SK-N-SH (cell line): Measurements from ENCODE around the gene SH3GLB2. TPM values are rescaled to one million over a fixed set of nuclear protein-coding genes. Genes with fewer than 3 reads are reported as not detected.

ENCODE experiments used
- CTCF ChIA-PET: fragments of 300-600, 350-600 bp; formaldehyde crosslinking; extraction: SDS; loops from one replicate; lab custom pipeline; 2021; lab: Yijun Ruan, JAX
- POLR2A ChIA-PET: fragments of 350-600 bp; sonication (Branson Sonifier 250); formaldehyde crosslinking; extraction: SDS; loops from one replicate; lab custom pipeline; 2020; ENCODE audit warnings: antibody characterized with exemption, inconsistent platforms; lab: Yijun Ruan, JAX
- DNase-seq: peaks from one replicate; pipeline ENCODE4 v3.0.0; 2012
- H2AFZ ChIP-seq: fragments of 200-600 bp; sonication (generic); 2 replicates; pipeline ENCODE4 v1.8.1; 2016; ENCODE audit warnings: antibody characterized with exemption, mild to moderate bottlenecking, low read depth
- H3F3A ChIP-seq: fragments of 200-600 bp; sonication (generic); replicated peaks from 2 replicates; pipeline ENCODE3; 2016; ENCODE audit warnings: antibody characterized with exemption, mild to moderate bottlenecking; ENCODE audit not compliant: insufficient read depth
- H3K27ac ChIP-seq, 2 experiments: fragments of 200-500 bp in 1 of 2; fragments of 200-600 bp in 1 of 2; sonication (Bioruptor generic) in 1 of 2; sonication (generic), shearing (Covaris generic) in 1 of 2; 2 replicates each; pipeline versions ENCODE4 v1.5.1 to v1.6.1; 2014 to 2016; ENCODE audit warnings: low read depth in 2 of 2, inconsistent platforms in 1 of 2, low read length in 1 of 2, mild to moderate bottlenecking in 1 of 2, mixed read lengths in 1 of 2
- H3K27me3 ChIP-seq: fragments of 200-600 bp; sonication (generic), shearing (Covaris generic); 2 replicates; pipeline ENCODE4 v1.6.1; 2016; ENCODE audit warnings: mixed run types; ENCODE audit not compliant: insufficient read depth
- H3K36me3 ChIP-seq, 2 experiments: fragments of 200-500 bp in 1 of 2; fragments of 200-600 bp in 1 of 2; sonication (Bioruptor generic) in 1 of 2; sonication (generic) in 1 of 2; replicated peaks in 1 of 2; 2 replicates each; pipeline versions ENCODE3 to v1.5.1; 2014 to 2016; ENCODE audit warnings: low read length in 1 of 2, mild to moderate bottlenecking in 1 of 2; ENCODE audit not compliant: insufficient read depth in 2 of 2, control insufficient read depth in 1 of 2
- H3K4me1 ChIP-seq, 2 experiments: fragments of 200-500 bp in 1 of 2; fragments of 200-600 bp in 1 of 2; sonication (Bioruptor generic) in 1 of 2; sonication (generic), shearing (Covaris generic) in 1 of 2; 2 replicates each; pipeline versions ENCODE4 v1.5.1 to v1.6.1; 2014 to 2016; ENCODE audit warnings: low read depth in 1 of 2, low read length in 1 of 2, mixed run types in 1 of 2; ENCODE audit not compliant: insufficient read depth in 2 of 2, control insufficient read depth in 1 of 2
- H3K4me2 ChIP-seq: fragments of 200-600 bp; sonication (generic), shearing (Covaris generic); 2 replicates; pipeline ENCODE4 v1.6.1; 2017; ENCODE audit warnings: mixed run types
- H3K4me3 ChIP-seq, 2 experiments: fragments of 200-500 bp in 1 of 2; fragments of 200-600 bp in 1 of 2; sonication (Bioruptor generic) in 1 of 2; sonication (generic), shearing (Covaris generic) in 1 of 2; 2 replicates each; pipeline versions ENCODE4 v1.5.1 to v1.8.1; 2014 to 2016; ENCODE audit warnings: low read depth in 2 of 2, inconsistent platforms in 1 of 2, low read length in 1 of 2, mild to moderate bottlenecking in 1 of 2, mixed read lengths in 1 of 2, moderate library complexity in 1 of 2
- H3K79me2 ChIP-seq: fragments of 200-600 bp; sonication (generic); 2 replicates; pipeline ENCODE4 v1.8.1; 2017; ENCODE audit warnings: mild to moderate bottlenecking; ENCODE audit not compliant: insufficient read depth
- H3K9ac ChIP-seq: fragments of 200-600 bp; sonication (generic); 2 replicates; pipeline ENCODE4 v1.6.1; 2017; ENCODE audit warnings: mixed run types
- H3K9me2 ChIP-seq: fragments of 200-600 bp; sonication (generic); 2 replicates; pipeline ENCODE4 v1.6.1; 2017; ENCODE audit warnings: mixed run types
- H3K9me3 ChIP-seq: fragments of 200-600 bp; sonication (generic); 2 replicates; pipeline ENCODE4 v1.6.1; 2017; ENCODE audit warnings: mixed run types, mild to moderate bottlenecking, moderate library complexity
- H4K20me1 ChIP-seq: fragments of 200-600 bp; sonication (generic); 2 replicates; pipeline ENCODE4 v1.6.1; 2017; ENCODE audit warnings: mild to moderate bottlenecking, mixed run types; ENCODE audit not compliant: insufficient read depth
- EZH2phosphoT487 ChIP-seq: fragments of 200-600 bp; sonication (generic); IDR thresholded peaks from 2 replicates; pipeline ENCODE4 v1.6.1; 2017; ENCODE audit warnings: low read depth, mixed run types, mild to moderate bottlenecking, antibody characterized with exemption, moderate library complexity, borderline replicate concordance
- FOSL2 ChIP-seq: IDR thresholded peaks from 2 replicates; pipeline ENCODE4 v1.4.0; 2012; ENCODE audit warnings: low read depth, mild to moderate bottlenecking, moderate library complexity, borderline replicate concordance
- GABPA ChIP-seq: IDR thresholded peaks from 2 replicates; pipeline ENCODE4 v1.4.0; 2012; ENCODE audit warnings: low read depth, mild to moderate bottlenecking
- GATA2 ChIP-seq: sonication (generic); formaldehyde crosslinking; IDR thresholded peaks from 2 replicates; pipeline ENCODE4 v1.5.0; 2020; ENCODE audit warnings: mild to moderate bottlenecking, missing genetic modification reagents
- MEF2A ChIP-seq: IDR thresholded peaks from 2 replicates; pipeline ENCODE4 v1.4.0; 2012; ENCODE audit warnings: low read depth, borderline replicate concordance
- MXI1 ChIP-seq: IDR thresholded peaks from 2 replicates; pipeline ENCODE4 v1.6.1; 2012; ENCODE audit warnings: mild to moderate bottlenecking, low read depth, low read length, improper control_type of control experiment
- NRF1 ChIP-seq: IDR thresholded peaks from 2 replicates; pipeline ENCODE4 v1.6.1; 2012; ENCODE audit warnings: low read depth, mild to moderate bottlenecking, low read length
- POLR2AphosphoS5 ChIP-seq: IDR thresholded peaks from 2 replicates; pipeline ENCODE4 v1.6.1; 2012; ENCODE audit warnings: low read depth, low read length
- SIN3A ChIP-seq: IDR thresholded peaks from 2 replicates; pipeline ENCODE4 v1.6.1; 2012; ENCODE audit warnings: low read depth, mild to moderate bottlenecking, low read length, moderate library complexity, borderline replicate concordance
- TAF1 ChIP-seq: IDR thresholded peaks from 2 replicates; pipeline ENCODE4 v1.6.1; 2012; ENCODE audit warnings: low read depth, mild to moderate bottlenecking, low read length, moderate library complexity, borderline replicate concordance
- TCF12 ChIP-seq: IDR thresholded peaks from 2 replicates; pipeline ENCODE4 v1.4.0; 2012
- TEAD4 ChIP-seq: IDR thresholded peaks from 2 replicates; pipeline ENCODE4 v1.4.0; 2012; ENCODE audit warnings: mild to moderate bottlenecking, borderline replicate concordance; ENCODE audit not compliant: insufficient read depth
- YY1 ChIP-seq: IDR thresholded peaks from 2 replicates; pipeline ENCODE4 v1.4.0; 2012; ENCODE audit warnings: low read depth, mild to moderate bottlenecking
- WGBS: methylation state at CpG from one replicate; pipeline ENCODE4 v1.1.6; 2017; ENCODE audit warnings: low lambda C conversion rate; 5-methylcytosine and 5-hydroxymethylcytosine counted together
- polyA plus RNA-seq, 3 experiments: library from polyadenylated mRNA; depleted of rRNA; stranded (reverse); fragments of >200 nt; gene quantifications; 2 replicates each; pipeline ENCODE4 v1.2.3, GENCODE V29; 2012
- TF ChIP-seq, protein P1 (sequence below): IDR thresholded peaks from 2 replicates; pipeline ENCODE4 v1.4.0; 2012; ENCODE audit warnings: low read depth
- TF ChIP-seq, protein P2 (sequence below): fragments of 150-350 bp; IDR thresholded peaks from 2 replicates; pipeline ENCODE4 v1.6.1; 2017; ENCODE audit warnings: antibody characterized with exemption, low read length, low read depth, borderline replicate concordance
- TF ChIP-seq, protein P3 (sequence below): IDR thresholded peaks from 2 replicates; pipeline ENCODE4; 2012
- TF ChIP-seq, protein P4 (sequence below): IDR thresholded peaks from 2 replicates; pipeline ENCODE4 v1.6.1; 2012; ENCODE audit warnings: mild to moderate bottlenecking, low read depth, low read length, moderate library complexity

SH3GLB2 gene
- polyA plus RNA-seq, 1 of the 3 experiments (the other 2 are of a cell fraction) = 94.4 TPM

DNA sequence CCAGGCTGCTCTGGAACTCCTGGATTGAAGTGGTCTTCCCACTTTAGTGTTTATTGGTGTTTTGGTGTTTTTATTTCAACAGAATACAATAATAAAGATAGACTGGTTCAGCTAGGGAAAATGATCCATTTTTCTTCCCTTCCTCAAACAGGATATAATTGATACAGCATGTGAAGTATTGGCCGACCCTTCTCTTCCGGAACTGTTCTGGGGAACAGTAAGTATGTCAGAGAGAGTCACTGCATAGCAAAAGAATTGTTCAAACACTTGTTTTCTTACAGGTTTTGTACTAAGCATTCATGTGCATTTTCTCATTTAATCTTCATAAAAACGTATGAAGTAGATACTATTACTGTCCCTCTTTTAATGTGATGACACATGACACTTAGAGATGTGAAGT, 49.0 kb downstream of the SH3GLB2 start (continued):
- TF ChIP-seq GATA2 (CRISPR knock-in tag) = no peak
- TF ChIP-seq MXI1 = no peak

DNA sequence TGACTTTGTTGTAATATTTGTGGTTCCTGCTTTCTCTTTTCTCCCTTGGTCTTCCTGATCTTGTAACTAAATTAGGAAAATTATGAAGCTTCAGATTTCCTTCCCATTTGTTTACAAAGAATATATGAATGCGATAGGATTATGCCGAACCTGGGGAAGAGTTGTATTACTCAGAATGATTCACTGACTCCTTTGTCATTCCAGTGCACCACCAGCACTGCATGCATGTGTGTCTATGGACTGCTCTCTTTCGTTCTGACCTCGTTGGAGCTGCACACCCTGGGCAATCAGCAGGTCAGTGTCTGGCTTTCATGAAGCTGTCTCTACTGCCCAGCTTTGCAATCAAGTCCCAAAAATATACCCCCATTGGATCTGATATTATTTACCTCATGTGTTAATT, 55.2 kb downstream of the SH3GLB2 start:
- H3K79me2 ChIP-seq = no peaks in the 10 kb centered on the region
- CTCF ChIA-PET = no interaction called here
- H3K27ac ChIP-seq = peak overlapping the region in 1 of 2 experiments; percentile 59; a peak in 2 of 4 replicates
- no peaks in the 10 kb centered on the region for H4K20me1 ChIP-seq
- no peaks in the 10 kb centered on the region for H3K27me3 ChIP-seq
- POLR2A ChIA-PET = no interaction called here
- H3K36me3 ChIP-seq = peaks cover 14 to 35% of the 10 kb centered on the region in 2 experiments
- H3K9me2 ChIP-seq = no peaks in the 10 kb centered on the region
- TF ChIP-seq EZH2phosphoT487 = no peak
- TF ChIP-seq, protein P1, sequence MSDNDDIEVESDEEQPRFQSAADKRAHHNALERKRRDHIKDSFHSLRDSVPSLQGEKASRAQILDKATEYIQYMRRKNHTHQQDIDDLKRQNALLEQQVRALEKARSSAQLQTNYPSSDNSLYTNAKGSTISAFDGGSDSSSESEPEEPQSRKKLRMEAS = peak; percentile 44; the same call in 1 of the 2 replicates
- no peak for TF ChIP-seq YY1
- TF ChIP-seq TCF12 = peak; percentile 38; the same call in 1 of the 2 replicates
- TF ChIP-seq FOSL2 = peak; percentile 65
- TF ChIP-seq, all 33 proteins: peak for 3
- H3K4me2 ChIP-seq = peak overlapping the region; percentile 23; the same call in 1 of the 2 replicates
- H3F3A ChIP-seq = peaks cover 22% of the 10 kb centered on the region
- no peak overlapping the region for H3K9ac ChIP-seq
- H3K4me3 ChIP-seq = no peak overlapping the region
- H2AFZ ChIP-seq = no peak overlapping the region
- WGBS = 13% methylated on average over 4 of the region's 4 CpGs
- no peaks in the 10 kb centered on the region for H3K4me1 ChIP-seq
- no peak for DNase-seq
- H3K9me3 ChIP-seq = no peaks in the 10 kb centered on the region

DNA sequence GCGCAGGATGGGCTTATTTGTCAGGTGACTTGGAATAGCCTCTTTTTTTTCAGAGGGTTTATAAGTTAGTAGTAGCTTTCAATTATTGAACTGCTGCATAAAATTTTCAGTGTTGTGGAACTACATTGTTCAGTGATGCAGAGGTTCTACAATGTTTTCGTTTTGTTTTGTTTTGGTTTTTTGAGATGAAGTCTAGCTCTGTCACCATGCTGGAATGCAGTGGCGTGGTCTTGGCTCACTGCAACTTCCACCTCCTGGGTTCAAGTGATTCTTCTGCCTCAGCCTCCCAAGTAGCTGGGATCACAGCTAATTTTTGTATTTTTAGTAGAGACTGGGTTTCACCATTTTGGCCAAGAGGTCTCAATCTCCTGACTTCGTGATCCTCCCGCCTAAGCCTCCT, 58.6 kb downstream of the SH3GLB2 start:
- Histone ChIP-seq H3K9me2 (no peaks in the 10 kb centered on the region), H3F3A (peaks cover 26% of the 10 kb centered on the region), H3K79me2 (no peaks in the 10 kb centered on the region), H3K9me3 (no peaks in the 10 kb centered on the region), H3K27me3 (no peaks in the 10 kb centered on the region), H3K27ac (no peak overlapping the region), H3K4me2 (no peak overlapping the region), H3K36me3 (peaks cover 14 to 29% of the 10 kb centered on the region in 2 experiments), H3K4me1 (no peaks in the 10 kb centered on the region), H4K20me1 (no peaks in the 10 kb centered on the region), H3K4me3 (no peak overlapping the region), H2AFZ (no peak overlapping the region), H3K9ac (no peak overlapping the region)
- no peak for TF ChIP-seq TEAD4
- no peak for TF ChIP-seq GATA2 (CRISPR knock-in tag)
- TF ChIP-seq TAF1 = no peak
- TF ChIP-seq, protein P2, sequence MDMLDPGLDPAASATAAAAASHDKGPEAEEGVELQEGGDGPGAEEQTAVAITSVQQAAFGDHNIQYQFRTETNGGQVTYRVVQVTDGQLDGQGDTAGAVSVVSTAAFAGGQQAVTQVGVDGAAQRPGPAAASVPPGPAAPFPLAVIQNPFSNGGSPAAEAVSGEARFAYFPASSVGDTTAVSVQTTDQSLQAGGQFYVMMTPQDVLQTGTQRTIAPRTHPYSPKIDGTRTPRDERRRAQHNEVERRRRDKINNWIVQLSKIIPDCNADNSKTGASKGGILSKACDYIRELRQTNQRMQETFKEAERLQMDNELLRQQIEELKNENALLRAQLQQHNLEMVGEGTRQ = no peak
- no peak for TF ChIP-seq FOSL2
- TF ChIP-seq, protein P3, sequence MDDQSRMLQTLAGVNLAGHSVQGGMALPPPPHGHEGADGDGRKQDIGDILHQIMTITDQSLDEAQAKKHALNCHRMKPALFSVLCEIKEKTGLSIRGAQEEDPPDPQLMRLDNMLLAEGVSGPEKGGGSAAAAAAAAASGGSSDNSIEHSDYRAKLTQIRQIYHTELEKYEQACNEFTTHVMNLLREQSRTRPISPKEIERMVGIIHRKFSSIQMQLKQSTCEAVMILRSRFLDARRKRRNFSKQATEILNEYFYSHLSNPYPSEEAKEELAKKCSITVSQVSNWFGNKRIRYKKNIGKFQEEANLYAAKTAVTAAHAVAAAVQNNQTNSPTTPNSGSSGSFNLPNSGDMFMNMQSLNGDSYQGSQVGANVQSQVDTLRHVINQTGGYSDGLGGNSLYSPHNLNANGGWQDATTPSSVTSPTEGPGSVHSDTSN = no peak
- TF ChIP-seq, protein P4, sequence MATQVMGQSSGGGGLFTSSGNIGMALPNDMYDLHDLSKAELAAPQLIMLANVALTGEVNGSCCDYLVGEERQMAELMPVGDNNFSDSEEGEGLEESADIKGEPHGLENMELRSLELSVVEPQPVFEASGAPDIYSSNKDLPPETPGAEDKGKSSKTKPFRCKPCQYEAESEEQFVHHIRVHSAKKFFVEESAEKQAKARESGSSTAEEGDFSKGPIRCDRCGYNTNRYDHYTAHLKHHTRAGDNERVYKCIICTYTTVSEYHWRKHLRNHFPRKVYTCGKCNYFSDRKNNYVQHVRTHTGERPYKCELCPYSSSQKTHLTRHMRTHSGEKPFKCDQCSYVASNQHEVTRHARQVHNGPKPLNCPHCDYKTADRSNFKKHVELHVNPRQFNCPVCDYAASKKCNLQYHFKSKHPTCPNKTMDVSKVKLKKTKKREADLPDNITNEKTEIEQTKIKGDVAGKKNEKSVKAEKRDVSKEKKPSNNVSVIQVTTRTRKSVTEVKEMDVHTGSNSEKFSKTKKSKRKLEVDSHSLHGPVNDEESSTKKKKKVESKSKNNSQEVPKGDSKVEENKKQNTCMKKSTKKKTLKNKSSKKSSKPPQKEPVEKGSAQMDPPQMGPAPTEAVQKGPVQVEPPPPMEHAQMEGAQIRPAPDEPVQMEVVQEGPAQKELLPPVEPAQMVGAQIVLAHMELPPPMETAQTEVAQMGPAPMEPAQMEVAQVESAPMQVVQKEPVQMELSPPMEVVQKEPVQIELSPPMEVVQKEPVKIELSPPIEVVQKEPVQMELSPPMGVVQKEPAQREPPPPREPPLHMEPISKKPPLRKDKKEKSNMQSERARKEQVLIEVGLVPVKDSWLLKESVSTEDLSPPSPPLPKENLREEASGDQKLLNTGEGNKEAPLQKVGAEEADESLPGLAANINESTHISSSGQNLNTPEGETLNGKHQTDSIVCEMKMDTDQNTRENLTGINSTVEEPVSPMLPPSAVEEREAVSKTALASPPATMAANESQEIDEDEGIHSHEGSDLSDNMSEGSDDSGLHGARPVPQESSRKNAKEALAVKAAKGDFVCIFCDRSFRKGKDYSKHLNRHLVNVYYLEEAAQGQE = no peak
- no peak for TF ChIP-seq NRF1
- TF ChIP-seq MXI1 = no peak
- TF ChIP-seq SIN3A = no peak
- TF ChIP-seq POLR2AphosphoS5 = no peak
- no peak for TF ChIP-seq EZH2phosphoT487
- TF ChIP-seq GABPA = no peak
- TF ChIP-seq MEF2A = no peak
- POLR2A ChIA-PET = no interaction called here
- CTCF ChIA-PET = no interaction called here
- DNase-seq = no peak
- WGBS = 96% methylated on average over 5 of the region's 5 CpGs
